Measurements from ENCODE around the gene CD274.
"Not testable (repeated sequence)": the region's sequence is repeated elsewhere in the genome, so short reads cannot be mapped to it uniquely, and the experiment has no call there.

CD274 gene

GRCh38 chr9:5428794-5429528 lies 21.4 kb upstream of the CD274 start:
- Histone ChIP-seq H3K4me2 (ENCODE audit: low read length) (no peak overlapping the region), H3K4me1 (ENCODE audit: control insufficient read depth, insufficient read depth, low read length) (no peaks in the 10 kb centered on the region), H3K4me3 (ENCODE audit: low read length) (no peak overlapping the region), H3K9me3 (replicated peaks; ENCODE audit: low read length) (no peaks in the 10 kb centered on the region), H3K36me3 (ENCODE audit: insufficient read depth, low read length) (no peaks in the 10 kb centered on the region), H3K9ac (ENCODE audit: low read depth, low read length) (no peak overlapping the region), H3K27me3 (ENCODE audit: control insufficient read depth, insufficient read depth, low read length) (no peaks in the 10 kb centered on the region)

DNA sequence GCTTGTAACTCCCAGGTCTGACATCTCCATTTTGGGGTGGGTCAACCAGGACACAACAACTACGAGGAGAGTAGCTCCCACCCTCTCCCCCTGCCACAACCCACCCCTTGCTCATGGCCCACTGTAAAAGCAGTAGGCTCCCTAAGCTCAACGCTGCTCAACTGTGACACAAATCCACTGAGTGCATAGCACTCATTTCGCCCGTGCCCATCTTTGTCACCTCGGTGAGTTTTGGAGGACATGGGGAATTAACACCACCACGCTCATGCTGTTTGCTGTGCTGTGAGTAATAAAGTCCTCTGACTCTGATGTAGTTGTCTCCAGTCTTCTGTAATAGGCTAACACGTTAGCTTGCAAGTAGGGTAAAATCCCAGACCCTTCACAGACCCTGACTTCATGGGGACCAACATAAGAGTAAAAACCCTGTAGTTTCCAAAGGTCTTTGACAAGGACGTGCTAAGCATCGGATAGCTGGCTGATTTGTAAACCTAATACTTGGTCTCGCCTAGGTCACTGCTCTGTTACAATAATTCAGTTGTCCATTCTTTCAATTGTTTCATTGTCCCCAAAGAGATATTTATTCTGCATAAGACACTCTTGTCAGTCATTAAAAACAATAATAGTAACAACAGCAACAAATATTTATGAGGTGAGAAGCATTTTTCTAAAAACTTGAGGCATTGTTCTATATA lies 20.3 kb upstream of the CD274 start:
- H3K4me2 ChIP-seq (ENCODE audit: low read length), result no peak overlapping the region
- no peaks in the 10 kb centered on the region for H3K36me3 ChIP-seq (ENCODE audit: insufficient read depth, low read length)
- H3K27me3 ChIP-seq (ENCODE audit: control insufficient read depth, insufficient read depth, low read length), result no peaks in the 10 kb centered on the region
- H3K9ac ChIP-seq (ENCODE audit: low read depth, low read length), result no peak overlapping the region
- H3K4me3 ChIP-seq (ENCODE audit: low read length), result no peak overlapping the region
- no peaks in the 10 kb centered on the region for H3K4me1 ChIP-seq (ENCODE audit: control insufficient read depth, insufficient read depth, low read length)
- no peaks in the 10 kb centered on the region for H3K9me3 ChIP-seq (replicated peaks; ENCODE audit: low read length)

DNA sequence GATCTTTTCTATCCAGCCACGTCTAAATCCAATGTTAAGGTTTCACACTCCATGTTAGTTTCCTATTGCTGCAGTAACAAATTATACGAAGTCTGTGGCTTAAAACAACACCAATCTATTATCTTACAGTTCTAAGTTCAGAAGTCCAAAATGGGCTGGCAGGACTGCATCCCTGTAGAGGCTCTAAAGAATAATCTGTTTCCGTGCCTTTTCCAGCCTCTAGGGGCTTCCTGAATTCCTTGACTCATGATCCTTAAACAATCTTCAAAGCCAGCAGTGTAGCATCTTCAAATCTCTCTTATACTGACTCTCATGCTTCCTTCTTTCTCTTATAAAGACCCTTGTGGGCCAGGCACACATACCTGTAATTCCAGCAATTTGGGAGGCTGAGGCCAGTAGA lies 19.4 kb upstream of the CD274 start:
- Histone ChIP-seq H3K36me3 (ENCODE audit: insufficient read depth, low read length) (peaks cover 3% of the 10 kb centered on the region), H3K9ac (ENCODE audit: low read depth, low read length) (no peak overlapping the region), H3K4me1 (ENCODE audit: control insufficient read depth, insufficient read depth, low read length) (peaks cover under 1% of the 10 kb centered on the region), H3K4me2 (ENCODE audit: low read length) (no peak overlapping the region), H3K9me3 (replicated peaks; ENCODE audit: low read length) (no peaks in the 10 kb centered on the region), H3K4me3 (ENCODE audit: low read length) (no peak overlapping the region), H3K27me3 (ENCODE audit: control insufficient read depth, insufficient read depth, low read length) (no peaks in the 10 kb centered on the region)

- H3K4me3 ChIP-seq (ENCODE audit: low read length); H3K9me3 ChIP-seq (replicated peaks; ENCODE audit: low read length); H3K36me3 ChIP-seq (ENCODE audit: insufficient read depth, low read length); H3K9ac ChIP-seq (ENCODE audit: low read depth, low read length); H3K4me2 ChIP-seq (ENCODE audit: low read length); H3K27me3 ChIP-seq (ENCODE audit: control insufficient read depth, insufficient read depth, low read length): not testable (repeated sequence)
- H3K4me1 ChIP-seq (ENCODE audit: control insufficient read depth, insufficient read depth, low read length), result peaks cover 11% of the 10 kb centered on the region
Observed at GRCh38 chr9:5432890-5433289, 17.5 kb upstream of the CD274 start.

GRCh38 chr9:5433328-5433727 lies 17.0 kb upstream of the CD274 start:
- not testable (repeated sequence) for H3K36me3 ChIP-seq (ENCODE audit: insufficient read depth, low read length); H3K4me2 ChIP-seq (ENCODE audit: low read length); H3K9me3 ChIP-seq (replicated peaks; ENCODE audit: low read length); H3K4me3 ChIP-seq (ENCODE audit: low read length); H3K27me3 ChIP-seq (ENCODE audit: control insufficient read depth, insufficient read depth, low read length); H3K9ac ChIP-seq (ENCODE audit: low read depth, low read length)
- peaks cover 16% of the 10 kb centered on the region for H3K4me1 ChIP-seq (ENCODE audit: control insufficient read depth, insufficient read depth, low read length)

- H3K4me2 ChIP-seq (ENCODE audit: low read length); H3K4me3 ChIP-seq (ENCODE audit: low read length); H3K36me3 ChIP-seq (ENCODE audit: insufficient read depth, low read length): not testable (repeated sequence)
Observed at GRCh38 chr9:5433841-5434810, 16.2 kb upstream of the CD274 start.

GRCh38 chr9:5435912-5436311 lies 14.4 kb upstream of the CD274 start:
- no peaks in the 10 kb centered on the region for H3K27me3 ChIP-seq (ENCODE audit: control insufficient read depth, insufficient read depth, low read length)
- H3K9ac ChIP-seq (ENCODE audit: low read depth, low read length), result no peak overlapping the region
- peaks cover 4% of the 10 kb centered on the region for H3K36me3 ChIP-seq (ENCODE audit: insufficient read depth, low read length)
- no peaks in the 10 kb centered on the region for H3K9me3 ChIP-seq (replicated peaks; ENCODE audit: low read length)
- H3K4me3 ChIP-seq (ENCODE audit: low read length), result no peak overlapping the region
- H3K4me1 ChIP-seq (ENCODE audit: control insufficient read depth, insufficient read depth, low read length), result peaks cover 19% of the 10 kb centered on the region
- H3K4me2 ChIP-seq (ENCODE audit: low read length), result no peak overlapping the region

More at GRCh38 chr9:5433841-5434810, 16.2 kb upstream of the CD274 start:
- H3K4me1 ChIP-seq (ENCODE audit: control insufficient read depth, insufficient read depth, low read length), result peaks cover 19% of the 10 kb centered on the region
- not testable (repeated sequence) for H3K27me3 ChIP-seq (ENCODE audit: control insufficient read depth, insufficient read depth, low read length); H3K9ac ChIP-seq (ENCODE audit: low read depth, low read length); H3K9me3 ChIP-seq (replicated peaks; ENCODE audit: low read length)

DNA sequence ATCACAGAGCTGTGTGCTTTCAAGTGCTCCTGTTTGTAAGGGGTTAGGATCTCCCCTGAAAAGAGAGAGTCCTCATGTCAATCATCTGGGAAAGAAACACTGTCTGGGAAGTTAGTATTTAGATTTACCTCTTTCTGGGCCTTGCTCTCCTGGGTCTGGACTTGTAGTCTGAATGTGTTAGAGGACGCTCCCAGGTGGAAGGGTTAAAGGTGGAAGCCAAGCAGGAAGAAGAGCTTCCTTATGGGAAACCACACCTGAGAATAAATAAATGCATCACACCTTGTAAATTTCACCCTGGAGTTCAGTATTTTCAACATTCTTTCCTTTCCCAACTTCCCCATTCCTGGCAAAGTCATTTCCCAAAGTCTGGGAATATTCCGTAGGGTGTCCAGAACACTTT lies 13.9 kb upstream of the CD274 start:
- Histone ChIP-seq H3K4me1 (ENCODE audit: control insufficient read depth, insufficient read depth, low read length) (peaks cover 19% of the 10 kb centered on the region), H3K9ac (ENCODE audit: low read depth, low read length) (peak overlapping the region; percentile 94), H3K36me3 (ENCODE audit: insufficient read depth, low read length) (peaks cover 4% of the 10 kb centered on the region), H3K4me2 (ENCODE audit: low read length) (peak overlapping the region; percentile 94), H3K27me3 (ENCODE audit: control insufficient read depth, insufficient read depth, low read length) (no peaks in the 10 kb centered on the region), H3K9me3 (replicated peaks; ENCODE audit: low read length) (no peaks in the 10 kb centered on the region), H3K4me3 (ENCODE audit: low read length) (peak overlapping the region; percentile 84)

DNA sequence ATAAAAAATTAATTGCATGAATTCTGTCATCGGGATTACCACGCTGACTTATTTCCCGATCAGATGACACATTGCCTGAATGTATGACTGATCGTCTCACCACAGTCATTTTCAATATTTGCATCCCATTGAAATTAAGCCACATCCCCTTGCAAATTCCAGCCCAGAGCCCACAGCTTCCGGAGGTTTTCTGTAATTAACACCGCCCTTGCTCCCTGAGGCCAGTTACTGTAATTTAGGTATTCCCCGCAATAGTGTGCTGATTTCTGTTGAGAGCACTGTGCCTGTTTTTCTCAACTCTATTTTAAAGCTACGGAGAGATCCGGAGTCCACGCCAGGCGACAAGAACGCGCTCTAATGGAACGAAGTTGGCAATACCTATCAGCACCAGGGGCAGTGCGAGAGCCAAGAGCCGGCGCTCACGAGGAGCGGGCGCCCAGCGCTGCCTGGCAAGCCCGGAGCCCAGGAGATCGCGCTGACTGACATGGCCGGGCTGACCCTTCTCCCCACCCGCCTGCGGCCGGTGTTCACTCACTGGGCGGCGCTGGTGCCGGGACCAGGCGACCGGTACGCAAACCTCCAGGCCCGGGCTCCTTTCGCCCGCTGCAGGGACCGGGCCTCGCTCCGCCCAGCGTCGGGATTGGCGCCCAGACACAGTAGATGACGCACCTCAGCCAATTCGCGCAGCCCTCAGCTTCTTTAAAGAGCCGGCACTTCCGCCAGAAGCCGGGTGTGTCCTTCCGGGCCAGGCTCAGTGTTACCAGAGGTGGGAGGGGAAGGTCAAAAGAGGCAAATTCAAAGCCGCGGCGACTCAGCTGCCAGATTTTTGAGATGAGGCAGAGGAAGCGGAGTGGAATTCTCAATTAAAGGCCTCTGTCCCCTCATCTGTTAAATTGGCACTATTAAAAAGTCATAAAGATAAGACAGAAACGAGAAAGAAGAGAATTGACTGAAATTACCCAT lies 12.8 kb upstream of the CD274 start, which contains the start of gene PLGRKT:
TSS of gene PLGRKT (minus strand) at position 672 of the 963 bp plus-strand sequence. CDS start 5,948 bp downstream, outside the sequence.
- H3K4me3 ChIP-seq (ENCODE audit: low read length), result peak within 1 kb of the TSS; percentile 84
- H3K27me3 ChIP-seq (ENCODE audit: control insufficient read depth, insufficient read depth, low read length), result no peaks in the 10 kb centered on the region
- peaks cover 4% of the 10 kb centered on the region for H3K36me3 ChIP-seq (ENCODE audit: insufficient read depth, low read length)
- H3K9me3 ChIP-seq (replicated peaks; ENCODE audit: low read length), result no peaks in the 10 kb centered on the region
- peak within 1 kb of the TSS; percentile 94 for H3K4me2 ChIP-seq (ENCODE audit: low read length)
- H3K9ac ChIP-seq (ENCODE audit: low read depth, low read length), result peak within 1 kb of the TSS; percentile 94
- peaks cover 19% of the 10 kb centered on the region for H3K4me1 ChIP-seq (ENCODE audit: control insufficient read depth, insufficient read depth, low read length)

- H3K4me1 ChIP-seq (ENCODE audit: control insufficient read depth, insufficient read depth, low read length), result peaks cover 19% of the 10 kb centered on the region
- H3K9ac ChIP-seq (ENCODE audit: low read depth, low read length), result peak overlapping the region; percentile 94
- H3K9me3 ChIP-seq (replicated peaks; ENCODE audit: low read length), result no peaks in the 10 kb centered on the region
- H3K27me3 ChIP-seq (ENCODE audit: control insufficient read depth, insufficient read depth, low read length), result no peaks in the 10 kb centered on the region
- peak overlapping the region; percentile 84 for H3K4me3 ChIP-seq (ENCODE audit: low read length)
- H3K4me2 ChIP-seq (ENCODE audit: low read length), result peak overlapping the region; percentile 94
- peaks cover 4% of the 10 kb centered on the region for H3K36me3 ChIP-seq (ENCODE audit: insufficient read depth, low read length)
Observed at GRCh38 chr9:5438301-5439162, 11.8 kb upstream of the CD274 start.

Measured in skeletal muscle satellite cell (primary cell).